ENCODE data around the gene AQP12A.
"Not testable (repeated sequence)": the region's sequence is repeated elsewhere in the genome, so short reads cannot be mapped to it uniquely, and the experiment has no call there.

Gene AQP12A

GRCh38 chr2:240648650-240649275 is 42.9 kb upstream of the AQP12A start:
- no peak for FAIRE-seq
- TF ChIP-seq, protein P1, sequence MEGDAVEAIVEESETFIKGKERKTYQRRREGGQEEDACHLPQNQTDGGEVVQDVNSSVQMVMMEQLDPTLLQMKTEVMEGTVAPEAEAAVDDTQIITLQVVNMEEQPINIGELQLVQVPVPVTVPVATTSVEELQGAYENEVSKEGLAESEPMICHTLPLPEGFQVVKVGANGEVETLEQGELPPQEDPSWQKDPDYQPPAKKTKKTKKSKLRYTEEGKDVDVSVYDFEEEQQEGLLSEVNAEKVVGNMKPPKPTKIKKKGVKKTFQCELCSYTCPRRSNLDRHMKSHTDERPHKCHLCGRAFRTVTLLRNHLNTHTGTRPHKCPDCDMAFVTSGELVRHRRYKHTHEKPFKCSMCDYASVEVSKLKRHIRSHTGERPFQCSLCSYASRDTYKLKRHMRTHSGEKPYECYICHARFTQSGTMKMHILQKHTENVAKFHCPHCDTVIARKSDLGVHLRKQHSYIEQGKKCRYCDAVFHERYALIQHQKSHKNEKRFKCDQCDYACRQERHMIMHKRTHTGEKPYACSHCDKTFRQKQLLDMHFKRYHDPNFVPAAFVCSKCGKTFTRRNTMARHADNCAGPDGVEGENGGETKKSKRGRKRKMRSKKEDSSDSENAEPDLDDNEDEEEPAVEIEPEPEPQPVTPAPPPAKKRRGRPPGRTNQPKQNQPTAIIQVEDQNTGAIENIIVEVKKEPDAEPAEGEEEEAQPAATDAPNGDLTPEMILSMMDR (IDR thresholded peaks at IDR 0.05; ENCODE audit: insufficient read depth, missing control alignments), result no peak
- peak; percentile 6 for DNase-seq (ENCODE audit: insufficient read length, low spot score)

- TF ChIP-seq, protein P1 (IDR thresholded peaks at IDR 0.05; ENCODE audit: insufficient read depth, missing control alignments), result no peak
- DNase-seq (ENCODE audit: insufficient read length, low spot score), result peak; percentile 2
- FAIRE-seq, result no peak
Measured at GRCh38 chr2:240649331-240649730, 42.3 kb upstream of the AQP12A start.

GRCh38 chr2:240650254-240650965 is 41.3 kb upstream of the AQP12A start:
- FAIRE-seq (no peak), DNase-seq (ENCODE audit: insufficient read length, low spot score) (peak; percentile 2)
- TF ChIP-seq, protein P1 (IDR thresholded peaks at IDR 0.05; ENCODE audit: insufficient read depth, missing control alignments), result no peak

DNA sequence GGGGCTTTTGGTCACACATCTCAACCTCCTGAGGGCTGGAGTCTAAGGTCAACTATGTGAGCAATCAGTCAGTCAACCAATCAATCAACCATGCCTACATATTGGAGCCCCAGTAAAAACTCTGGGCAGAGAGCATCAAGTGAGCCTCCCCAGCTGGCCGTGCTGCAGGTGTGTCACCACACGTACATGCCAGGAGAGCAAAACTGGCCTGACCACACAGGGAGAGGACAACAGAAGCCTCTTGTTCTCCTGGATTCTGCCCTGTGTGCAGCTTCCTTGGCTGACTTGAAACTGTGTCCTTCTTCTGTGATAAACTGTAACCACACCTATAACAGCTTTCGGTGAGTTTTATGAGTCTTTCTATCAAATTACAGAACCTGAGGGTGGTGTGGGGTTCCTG is 40.5 kb upstream of the AQP12A start:
- TF ChIP-seq, protein P1 (IDR thresholded peaks at IDR 0.05; ENCODE audit: insufficient read depth, missing control alignments), result no peak
- DNase-seq (ENCODE audit: insufficient read length, low spot score) (peak; percentile 2), FAIRE-seq (no peak)

DNA sequence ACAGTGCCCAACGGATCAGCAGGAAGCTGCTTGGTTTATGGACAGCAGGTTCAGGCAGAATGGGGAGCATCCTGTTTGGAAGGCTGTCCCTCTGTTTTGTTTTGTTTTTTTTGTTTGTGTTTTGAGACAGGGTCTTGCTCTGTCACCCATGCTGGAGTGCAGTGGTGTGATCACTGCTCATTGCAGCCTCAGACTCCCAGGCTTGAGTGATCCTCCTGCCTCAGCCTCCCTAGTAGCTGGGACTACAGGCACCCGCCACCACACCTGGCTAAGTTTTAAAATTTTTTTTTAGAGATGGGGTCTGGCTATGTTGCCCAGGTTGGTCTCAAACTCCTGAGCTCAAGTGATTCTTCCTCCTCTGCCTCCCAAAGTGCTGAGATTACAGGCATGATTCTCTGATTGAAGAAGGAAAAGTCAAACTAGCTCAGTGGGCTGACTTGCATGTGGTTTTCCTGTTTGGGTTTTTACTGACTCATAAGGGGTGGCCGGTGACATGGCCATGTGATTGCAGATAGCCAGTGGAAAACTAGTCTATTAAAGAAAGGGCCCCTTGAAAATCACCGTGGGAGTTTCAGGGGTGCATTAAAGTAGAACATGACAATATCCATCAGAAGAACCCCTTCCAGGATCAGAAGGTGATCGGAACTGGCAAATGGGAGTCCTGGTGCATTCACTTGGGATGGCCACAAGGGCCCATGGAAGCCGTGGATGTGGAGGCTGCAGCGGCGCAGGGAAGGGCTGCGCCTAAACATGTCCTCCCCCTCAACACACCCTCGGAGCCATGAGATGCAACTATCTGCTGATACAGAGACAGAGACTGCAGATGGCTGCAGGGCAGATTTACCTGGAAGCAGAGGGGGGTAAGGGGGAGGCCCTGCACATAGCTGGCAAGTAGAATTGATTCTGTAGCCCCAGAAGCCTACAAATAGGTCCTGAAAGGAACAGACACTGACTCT is 35.5 kb upstream of the AQP12A start:
- TF ChIP-seq, protein P1 (IDR thresholded peaks at IDR 0.05; ENCODE audit: insufficient read depth, missing control alignments), result no peak
- DNase-seq (ENCODE audit: insufficient read length, low spot score) (no peak), FAIRE-seq (no peak)

DNA sequence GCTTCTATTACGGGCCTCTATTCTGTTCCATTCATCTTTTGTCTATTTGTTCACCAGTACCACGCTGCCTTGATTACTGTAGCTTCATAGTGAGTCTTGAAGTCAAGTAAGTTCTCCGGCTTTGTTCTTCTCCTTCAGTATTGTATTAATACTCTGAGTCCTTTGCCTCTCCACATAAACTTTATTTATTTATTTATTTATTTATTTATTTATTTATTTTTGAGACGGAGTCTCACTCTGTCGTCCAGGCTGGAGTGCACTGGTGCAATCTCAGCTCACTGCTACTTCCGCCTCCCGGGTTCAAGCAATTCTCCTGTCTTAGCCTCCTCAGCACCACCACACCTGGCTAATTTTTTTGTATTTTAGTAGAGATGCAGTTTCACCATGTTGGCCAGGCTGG is 31.8 kb upstream of the AQP12A start:
- not testable (repeated sequence) for DNase-seq (ENCODE audit: insufficient read length, low spot score); FAIRE-seq

GRCh38 chr2:240662681-240663080 is 29.0 kb upstream of the AQP12A start:
- DNase-seq (ENCODE audit: insufficient read length, low spot score) (no peak), FAIRE-seq (no peak)
- TF ChIP-seq, protein P1 (IDR thresholded peaks at IDR 0.05; ENCODE audit: insufficient read depth, missing control alignments), result no peak

Data from D721Med (cell line).